GM18907 (cell line): ENCODE data around the gene IL17REL.

Source experiments
- ATAC-seq: cut with Tn5 transposase; IDR thresholded peaks from one replicate; pipeline ENCODE4 v1.9.1; 2021; ENCODE audit warnings: mild to moderate bottlenecking, moderate library complexity; ENCODE audit not compliant: unreplicated experiment

Gene IL17REL

DNA sequence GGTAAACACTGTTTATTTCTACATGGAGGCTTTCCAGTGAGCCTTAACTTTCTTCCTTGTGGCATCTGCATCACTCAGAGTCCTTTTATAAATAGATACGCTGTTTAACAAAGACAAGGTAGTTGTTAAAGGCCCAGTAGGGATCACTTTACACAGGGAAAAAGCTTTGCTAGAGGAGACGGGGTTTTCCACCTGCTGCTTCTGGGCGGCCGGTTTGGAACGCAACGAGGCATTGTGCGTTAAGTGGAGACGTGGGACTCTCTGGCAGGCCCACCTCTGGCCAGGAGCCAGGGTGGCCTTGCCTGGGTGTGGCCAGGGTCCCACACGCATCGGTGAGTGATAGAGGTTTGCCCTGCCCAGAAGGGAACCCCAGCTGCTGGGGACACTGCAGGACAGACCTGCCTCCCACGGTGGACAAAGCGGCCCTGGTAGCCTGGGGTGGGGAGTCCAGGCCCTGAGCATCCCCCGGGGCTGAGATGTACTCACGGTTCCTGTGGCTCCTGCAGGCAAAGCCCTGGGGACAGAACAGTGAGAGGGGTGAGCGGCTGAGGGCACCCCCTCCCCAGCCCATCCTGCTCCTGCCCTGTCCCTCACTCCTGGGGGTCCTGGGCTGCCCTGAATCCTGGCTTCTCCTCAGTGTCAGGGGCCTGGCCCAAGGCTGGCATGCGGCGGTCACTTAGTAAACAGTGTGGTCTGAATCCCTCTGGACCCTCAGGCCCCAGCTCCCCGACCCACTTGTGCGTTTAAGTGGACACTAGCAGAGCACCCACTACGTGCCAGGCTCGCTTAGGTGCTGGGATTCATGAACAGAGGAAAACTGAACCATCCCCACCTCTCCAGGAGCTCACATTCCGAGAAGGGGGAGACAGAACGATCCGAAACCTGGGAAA, 4.2 kb downstream of the IL17REL start:
- ATAC-seq, result no peak

DNA sequence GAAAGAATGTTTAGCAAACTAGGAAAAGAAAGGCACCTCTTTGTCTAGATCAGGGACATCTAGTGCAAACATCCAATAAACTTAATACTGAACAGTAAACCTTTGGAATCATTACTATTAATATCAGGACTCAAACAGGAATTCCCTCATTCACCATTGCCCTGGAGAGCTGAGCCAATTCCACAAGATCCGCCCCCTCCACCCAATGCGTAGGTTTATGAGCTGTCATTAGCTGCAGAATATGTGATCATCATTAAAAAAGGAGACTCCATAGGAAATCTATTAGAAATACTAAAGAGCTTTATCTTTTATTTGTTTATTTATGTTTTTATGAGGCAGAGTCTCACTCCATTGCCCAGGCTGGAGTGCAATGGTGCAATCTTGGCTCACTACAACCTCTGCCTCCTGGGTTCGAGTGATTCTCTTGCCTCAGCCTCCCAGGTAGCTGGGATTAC, 5.5 kb downstream of the IL17REL start:
- no peak for ATAC-seq

GRCh38 chr22:50004918-50005317, 7.6 kb downstream of the IL17REL start:
- no peak for ATAC-seq

GRCh38 chr22:50002791-50003190, 9.8 kb downstream of the IL17REL start:
- no peak for ATAC-seq

- no peak for ATAC-seq
Measured at GRCh38 chr22:50001388-50002231, 11.0 kb downstream of the IL17REL start.

DNA sequence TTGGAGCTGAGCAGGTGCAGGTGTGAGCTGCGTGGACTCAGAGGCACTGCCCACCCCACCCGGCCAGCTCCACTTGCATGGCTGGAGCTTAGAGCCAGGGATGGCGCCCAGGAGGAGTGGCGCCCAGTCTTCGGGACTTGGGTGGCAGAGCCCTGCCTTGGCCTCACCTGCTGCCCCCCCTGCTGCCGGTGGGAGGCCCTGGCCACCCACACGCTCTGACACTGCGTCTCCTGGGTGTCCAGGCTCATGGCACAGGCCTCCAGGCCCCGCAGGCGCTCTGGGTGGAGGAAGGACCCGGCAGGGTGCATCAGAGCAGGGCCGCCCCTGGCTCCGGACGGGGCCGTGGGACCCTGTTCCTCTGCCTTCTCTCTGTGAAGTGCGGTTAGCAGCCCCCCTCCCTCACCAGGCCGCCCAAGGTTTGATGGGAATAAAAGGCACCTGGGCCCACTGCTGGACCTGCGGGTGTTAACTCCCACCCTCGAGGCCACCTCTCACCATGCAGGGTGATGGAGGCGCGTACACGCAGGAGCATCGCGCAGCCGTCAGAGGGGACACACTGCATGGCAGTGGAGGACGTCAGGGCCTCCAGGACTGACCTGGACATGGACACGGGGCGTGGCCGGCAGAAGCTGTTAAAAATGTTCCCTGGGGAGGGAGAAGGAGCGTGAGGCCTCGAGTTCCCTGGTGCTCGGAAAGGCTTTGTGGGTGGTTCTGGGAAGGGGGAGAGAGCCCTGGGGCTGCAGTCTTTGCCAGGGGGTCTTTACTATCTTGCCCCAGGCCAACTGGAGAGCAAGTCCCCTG, 11.8 kb downstream of the IL17REL start:
- ATAC-seq, result no peak

DNA sequence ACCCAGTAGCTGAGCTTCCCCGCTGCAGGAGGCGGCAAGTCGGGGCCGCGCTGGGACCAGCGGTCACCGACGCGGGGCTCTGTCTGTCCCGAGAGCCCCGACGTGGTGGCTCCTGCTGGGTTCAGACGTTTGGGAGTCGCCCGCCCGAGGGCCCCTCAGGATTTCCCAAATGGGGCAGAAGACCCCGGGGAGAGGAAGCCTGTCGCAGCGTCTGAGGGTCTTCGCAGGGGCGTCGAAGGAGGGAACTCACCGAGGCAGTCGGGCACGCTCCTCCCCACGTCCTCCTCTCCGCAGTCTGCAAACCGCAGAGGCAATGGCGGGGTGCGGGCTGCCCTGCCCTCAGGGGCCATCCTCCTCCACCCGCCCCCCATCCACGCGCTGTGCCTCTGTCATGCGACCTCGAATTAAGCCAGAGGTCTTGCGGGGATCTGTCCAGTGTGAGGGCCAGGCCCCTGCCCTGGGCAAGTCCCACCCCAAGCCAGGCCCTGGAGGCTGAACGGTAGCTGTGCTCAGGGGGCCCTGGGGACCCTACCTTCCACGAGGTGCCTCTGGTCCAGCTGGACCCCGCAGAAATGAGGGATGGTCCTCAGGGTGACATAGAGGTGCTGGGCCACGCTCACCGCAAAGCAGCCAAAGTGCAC, 12.5 kb downstream of the IL17REL start:
- ATAC-seq, result no peak

DNA sequence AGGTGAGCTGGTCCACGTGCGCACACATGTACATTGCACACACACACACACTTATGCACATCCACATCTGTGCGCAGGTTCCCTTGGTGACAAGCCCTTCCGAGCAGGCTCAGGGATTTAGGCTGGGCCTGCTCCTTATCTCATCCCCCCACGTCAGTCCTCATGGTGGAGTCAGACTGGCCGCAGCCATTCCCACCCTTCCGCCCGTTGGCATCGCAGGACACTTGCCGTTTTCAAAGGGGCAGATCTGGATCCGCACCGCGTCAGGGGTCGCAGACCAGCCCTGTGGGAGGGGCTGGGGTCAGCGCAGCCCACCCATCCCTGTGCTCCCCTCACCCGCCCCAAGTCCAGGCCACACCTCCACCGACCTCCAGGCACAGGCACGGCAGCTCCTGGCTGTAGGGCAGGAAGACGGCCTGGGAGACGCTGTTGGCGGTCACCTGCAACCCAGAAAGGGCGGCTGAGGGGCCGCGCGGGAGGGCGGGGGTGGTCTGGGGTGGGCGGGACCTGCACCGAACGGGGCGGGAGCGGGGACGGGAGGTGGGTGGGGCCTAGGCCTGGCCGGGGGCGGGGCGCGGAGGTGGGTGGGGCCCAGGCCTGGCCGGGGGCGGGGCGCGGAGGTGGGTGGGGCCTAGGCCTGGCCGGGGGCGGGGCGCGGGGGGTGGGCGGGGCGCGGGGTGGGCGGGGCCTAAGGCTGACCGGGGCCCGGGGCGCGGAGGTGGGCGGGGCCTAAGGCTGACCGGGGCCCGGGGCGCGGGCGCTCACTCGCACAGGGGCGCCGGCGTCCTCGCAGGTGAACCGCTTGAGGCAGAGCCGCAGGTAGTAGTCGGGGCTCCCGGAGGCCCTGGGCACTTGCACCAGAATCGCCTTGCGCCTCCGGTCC, 13.3 kb downstream of the IL17REL start:
- ATAC-seq, result no peak

- ATAC-seq, result no peak
Measured at GRCh38 chr22:49998718-49999062, 13.9 kb downstream of the IL17REL start.

GRCh38 chr22:49997932-49998717, 14.4 kb downstream of the IL17REL start:
- ATAC-seq, result no peak

GRCh38 chr22:49997251-49997599, 15.3 kb downstream of the IL17REL start:
- ATAC-seq, result no peak

DNA sequence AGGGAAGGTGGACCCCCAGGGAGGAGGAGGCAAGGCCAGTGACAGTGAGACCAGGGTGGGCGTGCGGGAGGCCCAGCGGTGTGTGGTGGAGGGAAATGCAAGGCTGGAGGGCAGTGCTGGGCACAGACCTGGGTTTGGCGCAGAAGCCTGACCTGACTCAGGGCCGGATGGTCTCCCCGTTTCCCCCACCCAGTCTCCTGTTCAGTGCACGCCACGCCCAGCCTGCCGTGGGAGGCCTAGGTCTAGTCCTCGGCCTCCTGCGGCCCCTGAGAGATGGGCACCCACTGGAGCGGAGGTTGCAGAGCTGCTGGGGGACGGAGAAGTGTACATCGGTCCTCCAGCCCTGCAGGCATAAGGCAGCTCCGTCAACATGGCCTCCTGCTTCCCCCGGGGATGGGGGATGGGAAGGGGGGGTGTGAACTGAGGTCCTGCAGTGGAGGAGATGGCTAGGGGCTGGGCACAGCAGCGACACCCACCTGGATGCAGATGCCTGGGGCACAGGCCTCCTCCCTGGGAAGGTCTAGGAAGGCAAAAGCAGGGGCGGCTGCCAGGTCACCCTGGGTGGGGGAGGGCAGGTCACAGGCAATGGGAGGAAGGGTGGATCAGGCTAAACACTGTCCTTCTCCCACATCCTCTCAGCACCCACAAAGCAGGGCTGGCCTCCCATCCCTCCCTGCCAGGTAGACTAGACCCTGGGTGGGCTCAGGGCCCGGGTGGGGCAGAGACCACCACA, 15.9 kb downstream of the IL17REL start:
- no peak for ATAC-seq

GRCh38 chr22:49996119-49996517, 16.4 kb downstream of the IL17REL start:
- no peak for ATAC-seq

- no peak for ATAC-seq
Measured at GRCh38 chr22:49995361-49996118, 17.0 kb downstream of the IL17REL start.

DNA sequence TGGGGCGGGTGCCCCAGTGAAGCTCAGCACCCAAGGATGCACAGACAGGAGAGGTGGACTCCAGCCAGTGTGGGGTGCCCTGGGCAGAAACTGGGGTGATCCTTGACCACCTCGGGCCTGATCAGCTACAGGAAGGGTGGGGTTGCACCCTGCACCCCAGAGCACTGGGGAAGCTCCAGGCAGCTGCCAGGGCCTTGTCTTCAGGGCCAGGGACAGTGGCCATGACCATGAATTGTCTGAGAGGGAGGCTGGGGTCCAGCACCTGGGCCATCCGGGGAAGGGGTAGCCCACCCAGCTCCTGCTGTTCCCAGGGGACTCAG, 17.6 kb downstream of the IL17REL start:
- no peak for ATAC-seq

GRCh38 chr22:49994361-49995040, 18.1 kb downstream of the IL17REL start:
- no peak for ATAC-seq
